SW 1271 (cell line): ENCODE results near the gene KCTD15.
"Not testable (repeated sequence)": the region's sequence is repeated elsewhere in the genome, so short reads cannot be mapped to it uniquely, and the experiment has no call there.

Experiments
- DNase-seq, 2 experiments: peaks; one replicate each; lab custom pipeline; 2025; lab: John Stamatoyannopoulos, UW

KCTD15 gene

GRCh38 chr19:33814181-33815165, 17.8 kb downstream of the KCTD15 start:
- no peak for DNase-seq

DNA sequence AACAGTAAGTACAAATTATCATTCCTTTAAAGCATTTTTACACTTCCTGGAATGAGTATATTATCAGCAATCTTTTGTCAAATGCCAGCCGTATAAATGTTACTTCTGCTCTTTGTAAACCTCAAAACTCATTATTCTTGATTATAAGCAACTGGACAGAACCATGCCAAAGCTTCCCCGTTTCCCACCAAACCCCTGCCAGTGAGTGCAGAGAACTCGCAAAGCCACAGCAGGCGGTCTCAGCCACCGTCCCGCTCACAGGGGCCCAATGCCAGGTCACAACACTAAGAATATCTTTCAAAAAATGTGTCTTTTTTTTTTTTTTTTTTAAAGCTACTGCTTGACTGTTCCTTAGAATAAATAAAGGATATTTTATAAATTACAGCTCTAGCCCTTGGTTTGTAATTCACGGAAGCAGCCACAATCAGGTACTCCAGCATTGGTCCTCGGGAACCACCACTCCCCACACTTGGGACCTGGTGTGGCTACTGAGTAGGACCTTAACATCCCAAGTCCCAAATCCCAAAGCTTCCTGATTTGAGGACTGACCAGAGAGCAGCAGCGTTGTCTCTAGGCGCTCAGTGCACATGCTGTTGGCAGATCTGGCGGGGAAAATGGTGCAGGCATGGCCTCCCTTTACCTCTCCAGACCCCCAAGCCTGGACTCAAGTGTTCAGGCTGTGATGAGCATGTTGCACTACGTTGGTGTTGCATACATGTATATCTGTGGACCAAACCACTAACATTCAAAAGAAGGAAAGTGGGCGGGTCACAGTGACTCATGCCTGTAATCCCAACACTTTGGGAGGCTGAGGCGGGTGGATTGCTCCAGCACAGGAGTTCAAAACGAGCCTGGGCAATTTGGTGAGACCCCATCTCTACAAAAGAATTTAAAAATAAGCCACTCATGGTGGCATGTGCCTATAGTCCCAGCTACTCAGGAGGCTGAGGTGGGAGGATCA, 19.0 kb downstream of the KCTD15 start:
- no peak for DNase-seq

GRCh38 chr19:33818411-33818810, 21.7 kb downstream of the KCTD15 start:
- no peak for DNase-seq

- not testable (repeated sequence) for DNase-seq
Measured at GRCh38 chr19:33819078-33819477, 22.4 kb downstream of the KCTD15 start.

GRCh38 chr19:33819506-33819879, 22.8 kb downstream of the KCTD15 start:
- no peak for DNase-seq

DNA sequence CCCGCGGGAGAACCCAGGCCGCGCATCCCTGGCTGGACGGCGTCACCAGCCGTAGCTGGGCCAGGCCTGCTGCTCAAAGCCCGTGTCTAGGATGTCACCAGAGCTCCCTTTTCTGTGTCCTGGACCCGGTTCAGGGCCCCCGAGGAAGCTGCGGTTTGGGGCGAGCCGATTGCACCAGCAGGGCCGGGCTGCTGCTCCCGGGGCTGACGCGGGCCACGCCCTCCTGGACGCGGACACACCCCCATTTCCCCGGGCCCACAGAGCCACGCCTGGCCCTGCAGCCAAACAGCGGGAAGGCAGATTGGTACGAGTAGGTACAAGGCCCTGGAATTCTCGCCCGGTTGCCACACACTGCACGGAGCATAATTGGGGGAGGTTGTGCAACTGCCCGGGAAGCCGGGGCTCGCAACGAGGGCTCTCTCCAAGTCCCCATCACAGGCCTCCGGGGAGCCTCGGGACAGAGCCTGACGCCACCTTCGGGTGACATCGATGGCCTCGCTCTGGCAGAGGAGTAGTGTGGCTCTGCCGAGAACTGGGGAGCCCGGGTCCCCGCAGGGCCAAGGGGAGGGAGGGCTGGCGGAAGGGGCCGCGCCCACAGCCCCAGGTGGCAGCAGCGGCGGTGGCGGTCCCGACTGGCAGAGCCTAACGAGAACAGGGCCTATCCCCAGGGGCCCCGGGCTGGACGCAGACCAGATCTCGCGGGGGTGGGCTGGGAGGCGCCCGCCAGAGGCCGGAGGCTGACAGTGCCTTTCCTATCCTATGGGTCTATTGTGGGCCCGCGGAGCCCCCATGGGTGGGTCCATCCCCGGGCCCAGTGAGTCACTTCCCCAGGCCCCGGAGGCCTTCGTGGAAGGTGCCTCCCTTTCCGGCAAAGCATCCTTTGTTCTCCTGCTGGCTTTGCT, 23.5 kb downstream of the KCTD15 start:
- peak in 1 of 2 experiments; percentile 53 for DNase-seq

GRCh38 chr19:33821871-33822270, 25.2 kb downstream of the KCTD15 start:
- DNase-seq, result peak in 1 of 2 experiments; percentile 2

- DNase-seq, result no peak
Measured at GRCh38 chr19:33823341-33823740, 26.7 kb downstream of the KCTD15 start.

- DNase-seq, result no peak
Measured at GRCh38 chr19:33825556-33825955, 28.9 kb downstream of the KCTD15 start.

- no peak for DNase-seq
Measured at GRCh38 chr19:33826521-33826920, 29.9 kb downstream of the KCTD15 start.

DNA sequence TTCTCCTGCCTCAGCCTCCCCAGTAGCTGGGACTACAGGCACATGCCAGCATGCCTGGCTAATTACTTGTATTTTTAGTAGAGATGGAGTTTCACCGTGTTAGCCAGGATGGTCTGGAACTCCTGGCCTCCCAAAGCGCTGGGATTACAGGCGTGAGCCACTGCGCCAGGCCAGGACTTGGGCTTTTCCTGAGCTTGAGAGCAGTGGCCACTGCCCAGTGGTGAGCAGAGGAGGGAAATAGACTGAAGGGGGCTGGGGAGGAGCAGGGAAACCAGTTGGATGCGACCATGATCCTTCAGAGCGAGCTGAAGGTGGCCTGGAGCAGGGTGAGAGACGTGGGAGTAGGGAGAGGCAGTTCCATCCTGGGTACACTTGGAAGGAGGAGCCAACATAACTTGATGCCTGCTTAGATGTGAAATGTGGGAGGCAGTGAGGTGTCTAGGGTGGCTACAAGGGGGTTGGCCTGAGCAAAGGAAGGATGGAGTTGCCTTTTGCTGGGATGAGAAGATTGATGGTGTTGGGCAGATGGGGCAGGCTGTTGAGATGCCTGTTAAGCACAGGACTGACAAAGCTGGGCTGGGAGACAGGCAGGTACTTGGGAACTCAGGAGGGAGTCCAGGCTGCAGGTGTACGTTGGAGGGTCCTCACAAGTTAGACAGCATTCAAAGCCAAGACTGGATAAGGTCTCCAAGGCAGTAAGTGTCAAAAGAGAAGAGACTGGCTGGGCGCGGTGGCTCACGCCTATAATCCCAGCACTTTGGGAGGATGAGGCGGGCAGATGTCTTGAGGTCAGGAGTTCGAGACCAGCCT, 31.8 kb downstream of the KCTD15 start:
- no peak for DNase-seq

DNA sequence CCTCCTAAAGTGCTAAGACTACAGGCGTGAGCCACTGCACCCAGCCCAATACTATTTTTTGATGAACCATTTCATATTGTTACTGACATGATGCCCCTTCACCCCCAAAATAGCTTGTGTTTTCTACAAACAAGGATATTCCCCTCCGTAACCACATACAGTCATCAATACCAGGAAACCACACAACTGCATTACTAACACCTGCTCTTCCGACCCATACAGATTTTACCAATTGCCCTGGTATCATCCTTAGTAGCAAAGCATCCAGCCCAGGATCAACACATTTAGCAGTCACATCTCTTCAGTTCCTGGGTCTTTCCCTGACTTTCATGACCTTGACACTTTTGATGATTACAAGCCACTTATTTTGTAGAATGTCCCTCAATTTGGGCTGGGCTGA, 33.6 kb downstream of the KCTD15 start:
- DNase-seq, result no peak

DNA sequence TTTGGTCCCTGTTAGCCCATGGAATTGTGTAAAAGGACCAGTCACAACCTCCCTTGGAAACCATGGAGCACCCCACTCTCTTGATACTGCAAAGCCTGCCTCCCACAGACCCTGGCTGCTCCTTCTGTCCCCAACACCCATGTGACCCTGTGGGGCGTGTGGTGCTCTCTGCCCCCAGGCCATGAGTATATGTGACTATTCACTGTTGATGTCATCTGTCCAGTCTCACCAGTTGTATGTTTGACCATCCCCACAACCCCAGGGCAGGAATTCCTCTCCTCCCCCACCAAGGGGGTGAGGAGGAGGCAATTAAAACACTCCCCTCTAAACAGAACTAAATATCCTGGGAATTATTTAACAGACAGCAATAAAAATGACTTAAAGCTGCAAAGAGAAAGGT, 35.2 kb downstream of the KCTD15 start:
- DNase-seq, result no peak

- DNase-seq, result no peak
Measured at GRCh38 chr19:33832633-33833032, 36.0 kb downstream of the KCTD15 start.

- no peak for DNase-seq
Measured at GRCh38 chr19:33840382-33840781, 43.7 kb downstream of the KCTD15 start.

DNA sequence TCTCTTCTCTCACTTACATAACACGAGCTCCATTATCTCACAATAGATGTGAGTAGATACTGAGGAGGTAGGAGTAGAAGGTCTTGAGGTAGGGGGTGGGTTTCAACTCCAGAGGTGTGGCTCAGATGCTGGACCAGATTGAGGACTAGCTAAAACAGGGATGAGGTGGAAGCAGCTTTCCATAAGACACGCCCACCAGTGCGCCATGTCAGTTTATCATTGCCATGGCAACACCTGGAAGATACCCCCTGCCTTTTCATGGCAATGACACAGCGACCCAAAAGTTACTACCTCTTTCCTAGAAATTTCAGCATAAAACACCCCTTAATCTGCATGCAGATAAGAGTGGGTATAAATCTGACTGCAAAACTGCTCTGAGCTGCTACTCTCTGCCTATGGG, 44.1 kb downstream of the KCTD15 start:
- no peak for DNase-seq

DNA sequence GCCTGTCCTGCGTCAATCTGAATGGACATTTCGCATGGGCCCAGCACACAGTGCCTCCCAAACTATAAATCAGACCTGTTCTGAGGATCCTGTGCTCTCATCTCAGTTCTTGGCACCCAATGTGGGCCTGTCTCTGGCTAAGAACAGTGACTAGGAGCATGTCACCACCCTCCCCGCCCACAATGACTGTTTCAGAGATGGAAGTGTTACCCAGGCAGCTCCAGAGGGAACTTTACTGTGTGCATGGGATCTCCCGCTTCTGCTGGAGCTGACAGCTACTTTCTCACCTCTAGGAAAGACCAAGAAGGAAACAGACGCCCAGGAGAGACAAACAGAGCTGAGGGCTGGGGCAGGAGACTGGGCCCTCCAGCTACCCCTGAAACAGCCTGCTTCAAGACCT, 45.0 kb downstream of the KCTD15 start:
- DNase-seq, result no peak

- no peak for DNase-seq
Measured at GRCh38 chr19:33844478-33844877, 47.8 kb downstream of the KCTD15 start.

- no peak for DNase-seq
Measured at GRCh38 chr19:33845498-33845897, 48.8 kb downstream of the KCTD15 start.

- no peak for DNase-seq
Measured at GRCh38 chr19:33849551-33850147, 53.0 kb downstream of the KCTD15 start.
